ENCODE results near the gene RNU6-7. TPM values are rescaled to one million over a fixed set of nuclear protein-coding genes. Genes with fewer than 3 reads are reported as not detected.

Gene RNU6-7
- total and polyA plus RNA-seq, 2 of the 13 experiments (the other 11 are each of a cell fraction or from before 2014, with no cell fraction given): under 0.01 TPM; not detected in 1

- TF ChIP-seq ZNF609 (CRISPR knock-in tag; IDR thresholded peaks at IDR 0.05; ENCODE audit: borderline replicate concordance) (no peak), CHD4 (IDR thresholded peaks at IDR 0.05; ENCODE audit: borderline replicate concordance, low read length) (no peak), MATR3 (CRISPR knock-in tag; IDR thresholded peaks at IDR 0.05) (no peak), TBX2 (CRISPR knock-in tag; IDR thresholded peaks at IDR 0.05; ENCODE audit: borderline replicate concordance) (no peak), ZNF724P (CRISPR knock-in tag; IDR thresholded peaks at IDR 0.05; ENCODE audit: borderline replicate concordance) (no peak), ZNF780A (CRISPR knock-in tag; IDR thresholded peaks at IDR 0.05) (no peak), RCOR2 (CRISPR knock-in tag; IDR thresholded peaks at IDR 0.05) (no peak), SNAPC2 (CRISPR knock-in tag; IDR thresholded peaks at IDR 0.05) (no peak), ZNF580 (CRISPR knock-in tag; IDR thresholded peaks at IDR 0.05; ENCODE audit: borderline replicate concordance, low read depth) (no peak)
Measured at GRCh38 chr14:32230695-32231280, 28.9 kb downstream of the RNU6-7 start (continued).
